MM.1S (cell line): ENCODE measurements around the gene LHFPL2.

ENCODE experiments used
- CTCF ChIP-seq: fragments of 300-600 bp; sonication (generic); IDR thresholded peaks from 2 replicates; pipeline ENCODE4 v1.5.1; 2016; ENCODE audit warnings: antibody characterized with exemption, low read length, mixed read lengths
- EZH2 ChIP-seq: fragments of 300-600 bp; sonication (generic); optimal IDR thresholded peaks from 2 replicates; pipeline ENCODE3; 2017; ENCODE audit warnings: low read depth, mild to moderate bottlenecking, antibody characterized with exemption, low read length, mixed read lengths
- EZH2phosphoT487 ChIP-seq: fragments of 300-600 bp; sonication (generic); IDR thresholded peaks from 2 replicates; pipeline ENCODE4 v1.6.1; 2018; ENCODE audit warnings: antibody characterized with exemption, low read length

DNA sequence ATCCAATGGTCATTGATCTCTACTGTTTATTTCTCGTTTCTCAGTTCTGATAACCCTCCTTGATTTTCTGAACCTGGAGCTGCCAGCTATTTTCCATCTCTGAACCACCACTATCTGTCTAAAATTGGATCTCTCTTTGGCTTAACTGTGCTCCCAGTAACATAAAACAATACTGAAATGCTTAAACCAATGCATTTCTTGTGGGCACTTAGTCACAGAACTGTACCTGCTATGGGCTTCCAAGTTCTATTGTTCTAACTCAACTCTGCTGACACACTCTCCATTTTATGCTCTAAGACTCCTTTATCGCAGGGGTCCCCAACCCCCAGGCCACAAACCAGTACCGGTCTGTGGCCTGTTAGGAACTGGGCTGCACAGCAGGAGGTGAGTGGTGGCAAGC is 120.6 kb downstream of the LHFPL2 start:
- no peak for TF ChIP-seq CTCF
- TF ChIP-seq EZH2, result no peak
- no peak for TF ChIP-seq EZH2phosphoT487
